NCI-H2107 (cell line): ENCODE results near the gene KRIT1.
A peak's percentile ranks its signal among the peaks of the same experiment; 100 is the strongest.
"Not testable (repeated sequence)": the region's sequence is repeated elsewhere in the genome, so short reads cannot be mapped to it uniquely, and the experiment has no call there.

Experiments
- DNase-seq: peaks from one replicate; lab custom pipeline; 2025; lab: John Stamatoyannopoulos, UW

Gene KRIT1

GRCh38 chr7:92245487-92246359, at the start of gene KRIT1, which contains the start of gene ANKIB1:
KRIT1 (minus strand) TSS chr7:92245914; CDS start chr7:92242135, 3,779 bp downstream.
ANKIB1 (plus strand) TSS chr7:92245974; CDS start chr7:92294979, 49,005 bp downstream.
- peak; percentile 83 for DNase-seq

- no peak for DNase-seq
These were observed 49.7 kb upstream of the KRIT1 start for GRCh38 chr7:92295391-92295790.

- DNase-seq, result no peak
These were observed 48.3 kb upstream of the KRIT1 start for GRCh38 chr7:92293896-92294590.

DNA sequence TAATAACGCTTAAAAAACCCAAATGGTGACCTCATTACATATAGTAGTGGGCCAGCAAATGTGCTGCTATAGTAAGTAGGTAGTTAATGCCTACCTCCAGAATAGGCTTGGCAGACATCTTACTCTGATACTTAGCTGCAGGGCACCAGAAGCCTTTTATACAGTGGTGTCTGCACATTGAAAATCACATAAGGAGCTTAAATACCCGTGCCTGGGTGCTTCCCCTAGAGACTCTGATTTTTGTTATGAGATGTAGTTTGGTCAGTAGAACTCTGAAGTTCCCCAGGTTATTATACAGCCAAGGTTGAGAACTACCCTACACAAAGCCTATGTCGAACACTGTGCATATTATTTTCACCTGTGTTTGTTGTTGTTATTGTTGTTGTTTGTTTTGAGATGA, 47.3 kb upstream of the KRIT1 start:
- no peak for DNase-seq

GRCh38 chr7:92289321-92289720, 43.6 kb upstream of the KRIT1 start:
- no peak for DNase-seq

DNA sequence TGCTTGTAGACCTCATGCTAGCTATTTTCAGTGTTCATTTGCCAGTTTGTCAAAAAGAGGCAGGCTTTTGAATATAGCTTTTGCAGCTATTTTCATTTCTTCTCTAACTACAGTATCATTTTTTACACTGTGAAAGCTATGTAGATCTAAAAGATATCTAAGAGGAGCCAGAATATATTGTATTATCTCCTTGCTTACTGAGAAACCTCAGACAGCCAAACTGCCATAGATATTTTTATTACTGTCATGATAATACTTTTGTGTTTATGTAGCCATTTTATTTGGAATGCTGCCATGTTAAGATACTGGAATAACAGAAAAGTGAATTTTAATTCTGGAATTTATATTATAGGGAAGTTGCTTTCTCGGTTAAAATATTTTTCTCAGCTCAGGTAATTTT, 37.2 kb upstream of the KRIT1 start:
- DNase-seq, result no peak

- no peak for DNase-seq
These were observed 36.6 kb upstream of the KRIT1 start for GRCh38 chr7:92282221-92282814.

- no peak for DNase-seq
These were observed 35.3 kb upstream of the KRIT1 start for GRCh38 chr7:92281031-92281430.

- DNase-seq, result no peak
These were observed 33.8 kb upstream of the KRIT1 start for GRCh38 chr7:92279396-92280031.

DNA sequence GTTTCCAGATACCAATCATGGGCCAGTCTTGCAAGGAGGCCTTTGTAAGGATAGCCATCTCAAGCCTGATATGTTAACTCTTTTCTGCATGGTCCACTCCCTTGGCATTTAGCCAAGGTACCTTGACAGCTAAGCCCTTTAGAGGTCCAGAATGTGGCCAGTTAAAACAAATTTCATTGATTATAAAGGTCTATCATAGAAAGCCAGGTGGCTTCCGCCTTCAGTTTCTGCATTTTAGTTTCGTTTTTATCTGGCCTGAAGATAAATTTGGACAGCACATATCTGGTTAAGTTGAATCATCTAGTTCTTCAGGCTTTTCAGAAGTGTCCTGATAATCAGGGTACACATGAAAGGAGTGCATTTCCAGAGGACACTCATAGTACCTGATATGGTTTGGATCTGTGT, 30.7 kb upstream of the KRIT1 start:
- no peak for DNase-seq

DNA sequence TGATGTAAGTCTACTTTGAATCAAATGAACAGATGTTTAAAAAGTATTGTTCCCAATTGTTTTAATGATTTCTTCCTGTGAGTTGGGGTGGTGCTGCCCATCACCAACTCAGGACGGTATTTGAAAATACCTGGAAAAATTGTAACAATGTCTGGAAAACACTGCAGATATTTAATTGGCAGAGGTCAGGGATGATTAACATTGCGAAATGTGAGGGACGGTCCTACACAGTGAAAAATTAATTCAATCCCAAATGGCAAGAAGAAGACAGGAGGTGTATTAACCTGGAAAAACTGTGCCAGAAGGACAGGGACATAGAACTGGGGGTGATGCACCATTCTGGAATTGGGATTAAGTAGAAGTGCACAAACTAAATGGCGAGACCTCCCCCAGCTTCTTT, 29.6 kb upstream of the KRIT1 start:
- no peak for DNase-seq

GRCh38 chr7:92268921-92269320, 23.2 kb upstream of the KRIT1 start:
- DNase-seq, result no peak

- no peak for DNase-seq
These were observed 20.9 kb upstream of the KRIT1 start for GRCh38 chr7:92266415-92267241.

DNA sequence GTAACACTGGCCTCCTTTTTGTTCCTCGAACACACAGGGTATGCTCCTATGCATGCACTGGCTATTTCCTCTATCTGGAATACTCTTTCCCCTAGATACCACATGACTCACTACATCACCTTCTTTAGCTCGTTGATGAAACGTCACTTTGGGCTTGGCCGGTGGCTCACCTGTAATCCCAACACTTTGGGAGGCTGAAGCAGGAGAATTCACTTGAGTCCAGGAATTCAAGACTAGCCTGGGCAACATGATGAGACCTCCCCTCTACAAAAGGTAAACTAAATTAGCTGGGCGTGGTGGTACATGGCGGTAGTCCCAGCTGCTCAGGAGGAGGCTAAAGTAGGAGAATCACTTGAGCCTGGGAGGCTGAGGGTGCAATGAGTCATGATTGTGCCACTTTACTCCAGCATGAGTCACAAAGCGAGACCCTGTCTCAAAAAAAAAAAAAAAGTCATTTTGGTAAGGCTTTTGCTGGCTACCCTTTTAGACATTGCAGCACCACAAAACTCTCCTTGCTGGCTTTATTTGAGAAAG, 14.6 kb upstream of the KRIT1 start:
- no peak for DNase-seq

- DNase-seq, result no peak
These were observed 14.0 kb upstream of the KRIT1 start for GRCh38 chr7:92259610-92260247.

GRCh38 chr7:92259062-92259461, 13.3 kb upstream of the KRIT1 start:
- DNase-seq, result no peak

GRCh38 chr7:92255308-92255707, 9.6 kb upstream of the KRIT1 start:
- DNase-seq, result no peak

- DNase-seq, result not testable (repeated sequence)
These were observed 9.1 kb upstream of the KRIT1 start for GRCh38 chr7:92254800-92255199.

- no peak for DNase-seq
These were observed 7.5 kb upstream of the KRIT1 start for GRCh38 chr7:92253251-92253650.

- no peak for DNase-seq
These were observed 5.5 kb upstream of the KRIT1 start for GRCh38 chr7:92251181-92251580.

DNA sequence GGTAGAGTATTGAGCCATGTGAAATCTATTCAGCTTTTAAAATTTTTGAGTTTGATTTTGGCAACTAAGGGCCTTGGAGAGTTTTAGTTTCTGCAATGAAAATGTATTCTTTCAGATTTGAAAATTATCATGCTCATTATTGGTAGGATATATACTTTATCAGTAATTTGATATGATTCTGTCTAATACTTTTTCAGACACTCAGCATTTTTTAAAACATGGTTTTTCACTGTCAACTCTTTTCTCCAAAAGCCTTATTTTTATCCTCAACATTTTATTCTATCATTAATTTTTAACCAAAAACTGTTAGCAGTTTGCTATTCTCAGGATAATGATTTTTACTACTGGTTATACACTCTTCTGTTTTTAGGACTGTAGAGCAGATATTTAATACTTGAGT, 4.9 kb upstream of the KRIT1 start:
- DNase-seq, result no peak
